Astrocyte (in vitro differentiated cells and primary cell): Measurements from ENCODE around the gene CHRNA4. TPM values are rescaled to one million over a fixed set of nuclear protein-coding genes. Genes with fewer than 3 reads are reported as not detected.

ENCODE experiments used
- DNase-seq: peaks from one replicate; pipeline ENCODE4 v3.0.0-alpha.2; 2010; ENCODE audit warnings: low read depth
- FAIRE-seq: peaks from 2 replicates; lab custom pipeline; 2011; peaks lifted over from hg19 to GRCh38; lab: Jason Lieb, UNC
- H2AFZ ChIP-seq: 2 replicates; pipeline ENCODE4 v1.6.0; 2012; ENCODE audit warnings: low read depth, low read length, inconsistent platforms
- H3K27ac ChIP-seq: 2 replicates; pipeline ENCODE4 v1.5.1; 2011; ENCODE audit warnings: low read depth, low read length, inconsistent platforms
- H3K27me3 ChIP-seq: 2 replicates; pipeline ENCODE4 v1.6.0; 2011; ENCODE audit warnings: low read length, inconsistent platforms; ENCODE audit not compliant: insufficient read depth
- H3K36me3 ChIP-seq: 2 replicates; pipeline ENCODE4 v1.5.1; 2011; ENCODE audit warnings: low read length, inconsistent platforms; ENCODE audit not compliant: insufficient read depth
- H3K4me1 ChIP-seq: 2 replicates; pipeline ENCODE4 v1.5.1; 2011; ENCODE audit warnings: low read length, inconsistent platforms; ENCODE audit not compliant: insufficient read depth
- H3K4me2 ChIP-seq: 2 replicates; pipeline ENCODE4 v1.6.0; 2012; ENCODE audit warnings: low read length, inconsistent platforms
- H3K4me3 ChIP-seq: 2 replicates; pipeline ENCODE4 v1.5.1; 2011; ENCODE audit warnings: low read depth, mild to moderate bottlenecking, low read length, inconsistent platforms; ENCODE audit not compliant: insufficient read depth
- H3K79me2 ChIP-seq: 2 replicates; pipeline ENCODE4 v1.6.0; 2012; ENCODE audit warnings: mild to moderate bottlenecking, low read length, inconsistent platforms; ENCODE audit not compliant: insufficient read depth
- H3K9ac ChIP-seq: 2 replicates; pipeline ENCODE4 v1.6.0; 2012; ENCODE audit warnings: mild to moderate bottlenecking, low read length, inconsistent platforms
- H3K9me3 ChIP-seq: 2 replicates; pipeline ENCODE4 v1.5.1; 2012; ENCODE audit warnings: low read depth, mild to moderate bottlenecking, low read length, inconsistent platforms; ENCODE audit not compliant: insufficient read depth
- H4K20me1 ChIP-seq: 2 replicates; pipeline ENCODE4 v1.6.0; 2012; ENCODE audit warnings: low read length, inconsistent platforms; ENCODE audit not compliant: insufficient read depth
- H3K27ac Mint-ChIP-seq: one replicate; pipeline ENCODE4 v1.8.0; 2021; ENCODE audit warnings: mild to moderate bottlenecking, mixed read lengths; ENCODE audit not compliant: unreplicated experiment
- H3K27me3 Mint-ChIP-seq: one replicate; pipeline ENCODE4 v1.8.0; 2021; ENCODE audit warnings: low read depth, mixed read lengths; ENCODE audit not compliant: unreplicated experiment
- H3K36me3 Mint-ChIP-seq: one replicate; pipeline ENCODE4 v1.8.0; 2021; ENCODE audit warnings: low read depth, mixed read lengths; ENCODE audit not compliant: unreplicated experiment
- H3K4me1 Mint-ChIP-seq: one replicate; pipeline ENCODE4 v1.8.0; 2021; ENCODE audit warnings: low read depth, mixed read lengths; ENCODE audit not compliant: unreplicated experiment
- H3K4me3 Mint-ChIP-seq: one replicate; pipeline ENCODE4 v1.8.0; 2021; ENCODE audit warnings: mild to moderate bottlenecking, moderate library complexity, mixed read lengths; ENCODE audit not compliant: unreplicated experiment
- H3K9me3 Mint-ChIP-seq: one replicate; pipeline ENCODE4 v1.8.0; 2021; ENCODE audit warnings: mild to moderate bottlenecking, mixed read lengths; ENCODE audit not compliant: unreplicated experiment
- EZH2 ChIP-seq: IDR thresholded peaks from 2 replicates; pipeline ENCODE4 v1.6.1; 2012; ENCODE audit warnings: mild to moderate bottlenecking, low read length, inconsistent platforms; ENCODE audit not compliant: insufficient read depth
- total RNA-seq: library from RNA; stranded (reverse); gene quantifications from 2 replicates; pipeline ENCODE4 v1.2.1, GENCODE V29; 2021
- TF ChIP-seq, protein P1 (sequence below): IDR thresholded peaks from 2 replicates; pipeline ENCODE4 v1.5.1; 2011; ENCODE audit warnings: low read depth, mild to moderate bottlenecking, inconsistent platforms, low read length, moderate library complexity; ENCODE audit not compliant: insufficient read depth

Gene CHRNA4
- total RNA-seq, 1 donor from 2014 or later, result 1.8 TPM

DNA sequence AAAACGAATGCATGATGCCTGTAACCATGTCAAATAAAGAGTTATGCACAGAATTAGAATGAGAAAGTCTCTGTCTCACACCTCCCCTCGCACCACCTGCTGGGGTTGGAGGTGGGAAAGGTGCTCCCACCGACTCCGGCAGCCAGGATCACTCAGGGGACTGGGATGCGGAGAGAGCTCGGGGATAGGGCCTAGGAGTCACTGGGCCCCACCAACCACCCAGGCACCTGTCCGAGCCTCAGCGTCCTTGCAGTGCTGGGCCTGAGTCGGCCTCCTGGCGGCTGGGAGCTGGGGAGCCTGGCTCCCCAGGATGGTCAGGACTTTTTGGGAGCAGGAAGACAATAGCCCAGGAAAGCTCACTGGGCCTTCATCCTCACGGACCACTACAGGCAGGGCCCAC, 22.4 kb upstream of the CHRNA4 start:
- Histone ChIP-seq H3K4me3 (no peak overlapping the region), H4K20me1 (no peaks in the 10 kb centered on the region), H3K79me2 (no peaks in the 10 kb centered on the region), H3K36me3 (no peaks in the 10 kb centered on the region), H2AFZ (no peak overlapping the region), H3K27me3 (no peaks in the 10 kb centered on the region), H3K9ac (no peak overlapping the region), H3K9me3 (peaks cover 20% of the 10 kb centered on the region), H3K27ac (no peak overlapping the region), H3K4me2 (no peak overlapping the region), H3K4me1 (no peaks in the 10 kb centered on the region)
- H3K27me3 Mint-ChIP-seq, result peaks cover 26% of the 10 kb centered on the region
- H3K27ac Mint-ChIP-seq, result no peak overlapping the region
- no peak overlapping the region for H3K4me3 Mint-ChIP-seq
- H3K4me1 Mint-ChIP-seq, result no peaks in the 10 kb centered on the region
- FAIRE-seq, result no peak
- peaks cover 11% of the 10 kb centered on the region for H3K9me3 Mint-ChIP-seq
- no peak for TF ChIP-seq EZH2
- TF ChIP-seq, protein P1, sequence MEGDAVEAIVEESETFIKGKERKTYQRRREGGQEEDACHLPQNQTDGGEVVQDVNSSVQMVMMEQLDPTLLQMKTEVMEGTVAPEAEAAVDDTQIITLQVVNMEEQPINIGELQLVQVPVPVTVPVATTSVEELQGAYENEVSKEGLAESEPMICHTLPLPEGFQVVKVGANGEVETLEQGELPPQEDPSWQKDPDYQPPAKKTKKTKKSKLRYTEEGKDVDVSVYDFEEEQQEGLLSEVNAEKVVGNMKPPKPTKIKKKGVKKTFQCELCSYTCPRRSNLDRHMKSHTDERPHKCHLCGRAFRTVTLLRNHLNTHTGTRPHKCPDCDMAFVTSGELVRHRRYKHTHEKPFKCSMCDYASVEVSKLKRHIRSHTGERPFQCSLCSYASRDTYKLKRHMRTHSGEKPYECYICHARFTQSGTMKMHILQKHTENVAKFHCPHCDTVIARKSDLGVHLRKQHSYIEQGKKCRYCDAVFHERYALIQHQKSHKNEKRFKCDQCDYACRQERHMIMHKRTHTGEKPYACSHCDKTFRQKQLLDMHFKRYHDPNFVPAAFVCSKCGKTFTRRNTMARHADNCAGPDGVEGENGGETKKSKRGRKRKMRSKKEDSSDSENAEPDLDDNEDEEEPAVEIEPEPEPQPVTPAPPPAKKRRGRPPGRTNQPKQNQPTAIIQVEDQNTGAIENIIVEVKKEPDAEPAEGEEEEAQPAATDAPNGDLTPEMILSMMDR, result no peak
- peaks cover 2% of the 10 kb centered on the region for H3K36me3 Mint-ChIP-seq
- DNase-seq, result no peak

DNA sequence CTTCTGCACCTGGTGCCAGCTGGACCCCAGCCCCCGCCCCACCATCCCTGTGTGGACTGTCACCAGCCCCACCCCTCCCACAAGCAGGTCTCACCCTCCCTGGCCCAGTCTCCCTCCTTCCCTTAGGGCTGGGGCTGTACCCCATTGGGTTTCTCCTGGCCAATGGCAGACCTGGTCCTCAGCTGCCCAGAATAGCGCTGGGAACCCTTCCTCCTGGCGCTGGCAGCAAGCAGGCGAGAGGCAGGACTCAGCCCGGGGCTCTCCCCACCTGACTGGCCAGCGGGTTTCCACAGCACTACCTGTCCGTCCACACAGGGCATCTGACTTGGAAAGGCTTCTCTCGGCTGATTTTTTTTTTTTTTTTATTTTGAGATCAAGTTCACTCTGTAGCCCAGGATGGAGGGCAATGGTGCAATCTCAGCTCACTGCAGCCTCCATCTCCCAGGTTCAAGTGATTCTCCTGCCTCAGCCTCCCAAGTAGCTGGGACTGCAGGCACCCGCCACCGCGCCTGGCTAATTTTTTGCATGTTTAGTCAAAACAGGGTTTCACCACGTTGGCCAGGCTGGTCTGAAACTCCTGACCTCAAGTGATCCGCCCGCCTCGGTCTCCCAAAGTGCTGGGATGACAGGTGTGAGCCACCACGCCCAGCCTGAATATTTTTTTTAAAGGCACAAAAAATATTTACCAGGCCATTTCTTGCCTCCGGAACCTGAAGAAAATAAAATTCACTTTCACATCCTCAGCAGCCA, 21.6 kb upstream of the CHRNA4 start:
- Histone ChIP-seq H2AFZ (no peak overlapping the region), H4K20me1 (no peaks in the 10 kb centered on the region), H3K79me2 (no peaks in the 10 kb centered on the region), H3K9me3 (peaks cover 15% of the 10 kb centered on the region), H3K27me3 (peaks cover 7% of the 10 kb centered on the region), H3K4me3 (no peak overlapping the region), H3K36me3 (no peaks in the 10 kb centered on the region), H3K27ac (no peak overlapping the region), H3K4me2 (no peak overlapping the region), H3K9ac (no peak overlapping the region), H3K4me1 (no peaks in the 10 kb centered on the region)
- Mint-ChIP-seq H3K36me3 (peaks cover 2% of the 10 kb centered on the region), H3K9me3 (peaks cover 11% of the 10 kb centered on the region), H3K27me3 (peaks cover 30% of the 10 kb centered on the region), H3K4me3 (no peak overlapping the region), H3K4me1 (no peaks in the 10 kb centered on the region), H3K27ac (peak overlapping the region; percentile 81)
- DNase-seq, result no peak
- no peak for FAIRE-seq
- TF ChIP-seq EZH2, result no peak
- TF ChIP-seq, protein P1, result no peak
